Measurements from ENCODE around the gene CPNE2.
"Not testable (repeated sequence)": the region's sequence is repeated elsewhere in the genome, so short reads cannot be mapped to it uniquely, and the experiment has no call there.

CPNE2 gene

GRCh38 chr16:57108432-57108831 lies 16.0 kb downstream of the CPNE2 start:
- TF ChIP-seq JUND (IDR thresholded peaks at IDR 0.05; ENCODE audit: low read depth) = no peak
- in situ Hi-C loops (cut with HindIII; ENCODE audit: low pct_unique_long_range_greater_than_20kb, low sequenced_read_pairs) = no loop called here
- DNase-seq (ENCODE audit: low read depth in 1 of 2, low spot score in 1 of 2) = no peak

DNA sequence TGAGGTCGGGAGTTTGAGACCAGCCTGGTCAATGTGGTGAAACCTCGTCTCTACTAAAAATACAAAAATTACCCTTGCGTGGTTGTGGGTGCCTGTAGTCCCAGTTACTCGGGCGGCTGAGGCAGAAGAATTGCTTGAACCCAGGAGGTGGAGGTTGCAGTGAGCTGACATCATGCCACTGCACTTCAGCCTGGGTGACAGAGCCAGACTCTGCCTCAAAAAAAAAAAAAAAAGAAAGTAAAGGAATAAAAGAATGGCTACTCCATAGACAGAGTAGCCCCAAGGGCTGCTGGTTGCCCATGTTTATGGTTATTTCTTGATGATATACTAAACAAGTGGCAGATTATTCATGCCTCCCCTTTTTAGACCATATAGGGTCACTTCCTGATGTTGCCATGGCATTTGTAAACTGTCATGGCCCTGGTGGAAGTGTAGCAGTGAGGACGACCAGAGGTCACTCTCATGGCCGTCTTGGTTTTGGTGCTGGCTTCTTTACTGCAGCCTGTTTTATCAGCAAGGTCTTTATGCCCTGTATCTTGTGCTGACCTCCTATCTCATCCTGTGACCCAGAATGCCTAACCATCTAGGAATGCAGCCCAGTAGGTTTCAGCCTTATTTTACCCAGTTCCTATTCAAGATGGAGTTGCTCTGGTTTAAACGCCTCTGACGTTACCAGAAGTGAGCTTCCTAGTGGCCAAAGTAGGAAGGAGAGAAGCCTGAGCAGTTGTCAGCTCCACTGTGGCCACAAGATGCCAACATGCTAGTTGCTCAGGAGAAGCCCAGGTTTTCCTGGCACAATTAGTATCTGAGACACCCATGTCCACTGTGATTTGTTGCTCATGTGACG lies 17.1 kb downstream of the CPNE2 start:
- in situ Hi-C loops (cut with HindIII; ENCODE audit: low pct_unique_long_range_greater_than_20kb, low sequenced_read_pairs); DNase-seq (ENCODE audit: low read depth in 1 of 2, low spot score in 1 of 2): not testable (repeated sequence)

DNA sequence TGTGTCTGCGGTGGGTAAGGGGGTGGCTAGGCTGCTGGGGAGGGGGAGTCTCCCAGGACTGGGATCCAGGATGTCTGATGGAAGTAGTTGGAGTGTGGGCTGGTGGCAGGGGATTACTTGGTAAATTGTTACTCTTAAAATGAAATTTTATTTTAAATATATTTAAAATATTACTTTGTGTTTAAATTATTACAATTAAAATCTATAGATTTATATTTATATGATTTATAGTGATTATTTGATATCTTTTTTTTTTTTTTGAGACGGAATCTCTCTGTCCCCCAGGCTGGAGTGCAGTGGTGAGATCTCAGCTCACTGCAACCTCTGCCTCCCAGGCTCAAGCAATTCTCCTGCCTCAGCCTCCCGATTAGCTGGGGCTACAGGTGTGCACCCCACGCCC lies 18.6 kb downstream of the CPNE2 start:
- TF ChIP-seq JUND (IDR thresholded peaks at IDR 0.05; ENCODE audit: low read depth) = no peak
- no peak for DNase-seq (ENCODE audit: low read depth in 1 of 2, low spot score in 1 of 2)
- in situ Hi-C loops (cut with HindIII; ENCODE audit: low pct_unique_long_range_greater_than_20kb, low sequenced_read_pairs) = no loop called here

GRCh38 chr16:57111420-57111819 lies 19.0 kb downstream of the CPNE2 start:
- DNase-seq (ENCODE audit: low read depth in 1 of 2, low spot score in 1 of 2) = no peak
- in situ Hi-C loops (cut with HindIII; ENCODE audit: low pct_unique_long_range_greater_than_20kb, low sequenced_read_pairs) = no loop called here
- no peak for TF ChIP-seq JUND (IDR thresholded peaks at IDR 0.05; ENCODE audit: low read depth)

DNA sequence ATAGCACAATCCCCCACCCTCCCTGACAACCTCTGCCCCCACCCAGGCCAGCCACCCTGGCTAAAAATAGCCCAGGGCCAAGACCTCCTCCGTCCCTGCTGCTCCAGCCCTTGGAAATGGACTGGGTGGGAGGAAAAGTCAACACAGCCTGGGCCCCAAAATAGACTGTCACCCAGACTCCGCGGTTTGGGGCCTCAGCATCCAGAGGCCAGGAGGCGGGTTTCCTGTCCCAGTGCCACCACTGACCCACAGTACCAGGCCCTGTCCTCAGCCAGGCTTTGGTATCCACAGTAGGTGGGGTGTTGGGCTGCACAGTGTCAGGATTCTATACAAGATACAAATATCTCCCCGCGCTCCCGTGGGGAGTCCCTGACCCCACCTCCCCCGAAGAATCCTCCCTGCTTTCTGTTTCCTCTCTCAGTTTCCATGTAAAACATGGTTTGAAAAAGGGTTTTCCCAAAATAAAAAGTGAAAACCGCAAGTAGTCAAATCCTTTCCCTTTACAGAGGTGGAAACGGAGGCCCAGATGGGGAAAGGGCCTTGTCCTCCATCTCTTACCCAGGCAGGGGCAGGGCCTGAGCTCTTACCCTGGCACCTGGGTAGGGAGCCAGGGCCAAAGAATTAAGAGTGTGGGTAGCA lies 20.1 kb downstream of the CPNE2 start:
- no peak for DNase-seq (ENCODE audit: low read depth in 1 of 2, low spot score in 1 of 2)
- in situ Hi-C loops (cut with HindIII; ENCODE audit: low pct_unique_long_range_greater_than_20kb, low sequenced_read_pairs) = no loop called here

DNA sequence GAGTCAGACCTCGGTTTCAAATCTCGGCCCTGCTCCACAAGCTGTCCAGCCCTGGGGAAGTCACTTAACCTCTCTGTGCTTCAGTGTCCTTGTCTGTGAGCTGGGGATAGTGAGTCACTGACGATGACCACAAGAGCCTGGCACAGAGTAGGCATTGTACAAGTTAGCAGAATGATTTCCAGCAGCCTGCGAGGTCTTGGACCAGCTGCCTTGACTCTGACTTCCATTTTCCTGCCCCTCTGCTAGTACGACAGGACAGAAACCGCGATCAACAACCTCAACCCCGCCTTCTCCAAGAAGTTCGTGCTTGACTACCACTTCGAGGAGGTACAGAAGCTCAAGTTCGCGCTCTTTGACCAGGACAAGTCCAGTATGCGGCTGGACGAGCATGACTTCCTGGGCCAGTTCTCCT lies 20.7 kb downstream of the CPNE2 start:
- no peak for DNase-seq (ENCODE audit: low read depth in 1 of 2, low spot score in 1 of 2)
- in situ Hi-C loops (cut with HindIII; ENCODE audit: low pct_unique_long_range_greater_than_20kb, low sequenced_read_pairs) = no loop called here
- TF ChIP-seq JUND (IDR thresholded peaks at IDR 0.05; ENCODE audit: low read depth) = no peak

More for the DNA sequence above, 20.1 kb downstream of the CPNE2 start:
- no peak for TF ChIP-seq JUND (IDR thresholded peaks at IDR 0.05; ENCODE audit: low read depth)

- TF ChIP-seq JUND (IDR thresholded peaks at IDR 0.05; ENCODE audit: low read depth) = no peak
- no peak for DNase-seq (ENCODE audit: low read depth in 1 of 2, low spot score in 1 of 2)
- in situ Hi-C loops (cut with HindIII; ENCODE audit: low pct_unique_long_range_greater_than_20kb, low sequenced_read_pairs) = no loop called here
Observed at GRCh38 chr16:57113664-57114063, 21.3 kb downstream of the CPNE2 start.

DNA sequence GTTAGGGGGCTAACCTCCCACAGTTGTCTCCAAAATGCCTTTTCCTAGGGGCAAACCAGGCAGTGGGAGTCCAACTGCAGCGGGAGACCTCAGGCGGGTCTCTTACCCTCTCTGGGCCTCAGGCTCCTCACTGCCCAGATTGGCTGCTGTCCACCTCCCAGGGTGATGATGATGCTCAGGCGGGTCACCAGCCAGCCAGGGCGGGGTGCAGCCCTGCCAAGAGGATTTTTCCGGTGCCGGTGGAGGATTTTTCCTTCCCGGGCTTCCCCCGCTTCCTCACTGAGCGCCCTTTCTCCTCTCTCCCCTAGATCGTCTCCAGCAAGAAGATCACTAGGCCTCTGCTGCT lies 22.8 kb downstream of the CPNE2 start:
- in situ Hi-C loops (cut with HindIII; ENCODE audit: low pct_unique_long_range_greater_than_20kb, low sequenced_read_pairs) = no loop called here
- TF ChIP-seq JUND (IDR thresholded peaks at IDR 0.05; ENCODE audit: low read depth) = no peak

DNA sequence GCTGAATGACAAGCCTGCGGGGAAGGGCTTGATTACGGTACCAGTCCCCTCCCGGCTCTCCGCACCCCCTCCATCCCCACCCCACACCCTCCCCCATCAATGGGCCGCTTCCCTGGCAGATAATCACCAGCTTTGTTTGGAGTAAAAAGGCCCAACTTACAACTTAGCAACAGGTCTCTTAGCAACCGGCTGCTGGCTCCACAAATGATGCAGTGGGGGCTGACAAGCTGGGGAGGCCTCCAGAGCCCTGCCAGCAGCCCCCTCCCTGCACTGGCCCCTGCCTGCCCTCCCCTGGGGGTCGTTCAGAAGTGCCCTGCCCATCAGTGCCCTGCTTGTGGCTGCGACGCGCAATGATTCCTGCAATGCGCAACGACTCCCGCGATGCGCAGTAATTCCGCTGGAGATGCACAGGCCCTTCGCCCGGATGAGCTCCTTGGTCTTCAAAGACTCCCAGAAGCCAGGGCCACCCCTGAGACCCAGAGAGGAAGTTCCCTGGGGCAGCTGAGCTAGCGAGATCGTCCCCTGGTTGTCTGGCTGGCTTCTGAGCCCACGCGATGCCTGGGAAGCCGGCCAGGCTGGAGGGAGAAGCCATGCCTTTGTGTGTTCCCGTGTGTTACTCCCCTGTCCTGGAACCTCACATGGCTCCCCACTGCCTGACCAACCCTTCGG lies 23.3 kb downstream of the CPNE2 start:
- in situ Hi-C loops (cut with HindIII; ENCODE audit: low pct_unique_long_range_greater_than_20kb, low sequenced_read_pairs) = no loop called here
- DNase-seq (ENCODE audit: low read depth in 1 of 2, low spot score in 1 of 2) = no peak
- no peak for TF ChIP-seq JUND (IDR thresholded peaks at IDR 0.05; ENCODE audit: low read depth)

More for the DNA sequence above, 22.8 kb downstream of the CPNE2 start:
- DNase-seq (ENCODE audit: low read depth in 1 of 2, low spot score in 1 of 2) = no peak

GRCh38 chr16:57118461-57119084 lies 26.2 kb downstream of the CPNE2 start:
- no peak for TF ChIP-seq JUND (IDR thresholded peaks at IDR 0.05; ENCODE audit: low read depth)
- DNase-seq (ENCODE audit: low read depth in 1 of 2, low spot score in 1 of 2) = no peak
- in situ Hi-C loops (cut with HindIII; ENCODE audit: low pct_unique_long_range_greater_than_20kb, low sequenced_read_pairs) = no loop called here

DNA sequence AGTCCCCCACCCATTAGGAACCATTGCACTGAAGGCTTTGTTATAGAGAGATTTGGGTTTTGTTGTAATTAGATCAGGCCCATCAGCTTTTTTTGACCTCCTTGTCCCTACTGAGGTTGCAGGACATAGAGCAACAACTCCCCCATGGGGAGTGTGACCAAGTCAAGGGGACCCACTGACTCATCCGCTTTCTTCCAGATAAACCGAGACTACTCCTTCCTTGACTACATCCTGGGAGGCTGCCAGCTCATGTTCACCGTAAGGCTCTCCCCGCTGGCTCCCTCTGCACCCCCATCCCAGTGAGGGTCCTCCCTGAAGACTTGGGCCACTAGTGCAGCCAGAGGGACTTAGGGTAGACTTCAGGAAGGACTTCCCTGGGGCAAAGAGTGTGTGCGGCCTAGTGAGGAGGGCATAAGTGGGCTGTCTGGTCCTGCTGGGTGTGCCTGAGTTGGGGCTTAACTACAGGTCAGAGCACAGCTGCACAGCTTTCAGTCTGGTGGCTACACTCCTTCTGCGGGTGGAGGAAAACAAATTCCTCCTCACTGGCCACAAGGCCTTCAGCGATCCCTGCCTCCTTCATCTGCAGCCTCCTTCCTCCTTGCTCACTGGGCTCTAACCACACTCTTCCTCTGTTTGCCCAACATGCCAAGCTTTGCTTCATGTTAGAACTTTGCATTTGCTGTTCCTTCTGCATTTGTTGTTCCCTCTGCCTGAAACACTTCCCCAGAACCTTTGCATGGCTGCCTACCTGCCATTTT lies 31.0 kb downstream of the CPNE2 start:
- no peak for DNase-seq (ENCODE audit: low read depth in 1 of 2, low spot score in 1 of 2)
- in situ Hi-C loops (cut with HindIII; ENCODE audit: low pct_unique_long_range_greater_than_20kb, low sequenced_read_pairs) = no loop called here
- no peak for TF ChIP-seq JUND (IDR thresholded peaks at IDR 0.05; ENCODE audit: low read depth)
